HG02623 (cell line): ENCODE results near the gene CD300LF.

Source experiments
- ATAC-seq: cut with Tn5 transposase; IDR thresholded peaks from one replicate; pipeline ENCODE4 v1.9.1; 2021; ENCODE audit warnings: moderate library complexity; ENCODE audit not compliant: unreplicated experiment

CD300LF gene

DNA sequence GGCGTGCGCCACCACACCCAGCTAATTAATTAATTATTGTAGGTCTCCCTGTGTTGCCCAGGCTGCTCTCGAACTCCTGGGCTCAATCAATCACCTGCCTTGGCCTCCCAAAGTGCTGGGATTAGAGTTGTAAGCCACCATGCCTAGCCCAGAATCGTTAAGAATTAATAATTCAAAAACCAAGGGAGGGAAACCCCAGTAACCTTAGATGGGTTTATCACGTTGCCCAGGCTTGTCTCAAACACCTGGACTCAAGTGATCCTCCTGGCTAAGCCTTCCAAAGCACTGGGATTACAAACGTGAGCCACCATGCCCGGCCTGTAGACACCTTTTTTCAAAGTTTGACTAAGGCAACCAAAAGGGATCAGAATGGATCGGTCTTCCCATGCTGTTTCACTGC is 21.6 kb downstream of the CD300LF start:
- no peak for ATAC-seq

DNA sequence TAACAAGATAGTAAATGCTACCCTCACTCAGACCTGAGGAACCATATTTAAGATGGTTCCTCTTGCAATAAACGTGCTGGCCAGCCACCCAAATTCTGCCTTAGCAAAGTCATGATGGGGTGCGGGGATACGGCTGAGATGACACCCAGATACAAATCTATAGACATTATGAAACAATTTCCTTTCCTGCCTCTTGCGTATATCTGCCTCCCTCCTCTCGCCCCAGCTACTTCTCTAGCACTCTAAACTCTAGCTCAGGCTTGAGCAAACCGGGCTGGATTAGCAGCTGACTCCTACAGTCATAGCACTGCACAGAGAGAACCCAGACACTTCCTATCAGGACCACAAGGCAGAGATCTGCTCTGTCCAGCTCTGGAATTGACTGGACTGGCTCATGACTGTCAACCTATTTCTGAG is 22.3 kb downstream of the CD300LF start:
- no peak for ATAC-seq

DNA sequence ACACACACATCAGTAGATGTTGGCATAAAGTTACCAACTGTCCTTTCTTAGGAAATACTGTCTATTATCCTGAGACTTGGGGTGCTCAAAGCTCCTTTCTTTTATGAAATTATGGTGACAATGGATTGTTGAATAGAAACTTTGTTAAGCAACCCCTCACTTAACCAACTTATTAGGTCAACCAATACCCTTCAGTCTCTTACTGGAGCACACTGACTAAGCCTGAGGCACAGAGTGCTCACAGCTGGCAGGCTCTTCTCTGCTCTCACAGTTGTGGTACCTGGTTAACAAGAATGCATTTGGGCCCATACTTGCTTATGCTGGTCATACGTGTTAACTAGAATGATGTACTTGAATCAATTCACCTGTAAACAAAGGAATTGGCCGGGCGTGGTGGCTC is 24.8 kb downstream of the CD300LF start:
- ATAC-seq = no peak

DNA sequence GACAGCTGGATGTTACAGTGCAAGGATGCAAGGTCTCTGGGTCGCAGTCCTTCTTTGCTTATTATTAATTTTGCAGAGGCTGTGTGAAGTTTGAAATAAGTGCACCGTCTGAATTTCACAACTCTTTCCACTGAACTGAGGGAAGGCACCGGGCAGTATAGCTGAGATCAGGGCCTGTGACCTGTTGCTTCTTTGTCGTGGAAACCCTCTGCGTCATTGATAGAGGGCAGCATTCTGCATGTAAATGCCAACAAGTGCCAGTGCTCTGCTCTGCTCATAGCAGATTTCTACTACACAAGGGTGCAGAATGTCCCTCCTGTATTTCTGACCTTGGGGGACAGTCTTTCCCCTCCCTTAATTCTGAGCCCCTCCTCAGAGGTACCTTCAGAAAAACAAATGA is 26.0 kb downstream of the CD300LF start:
- ATAC-seq = no peak

DNA sequence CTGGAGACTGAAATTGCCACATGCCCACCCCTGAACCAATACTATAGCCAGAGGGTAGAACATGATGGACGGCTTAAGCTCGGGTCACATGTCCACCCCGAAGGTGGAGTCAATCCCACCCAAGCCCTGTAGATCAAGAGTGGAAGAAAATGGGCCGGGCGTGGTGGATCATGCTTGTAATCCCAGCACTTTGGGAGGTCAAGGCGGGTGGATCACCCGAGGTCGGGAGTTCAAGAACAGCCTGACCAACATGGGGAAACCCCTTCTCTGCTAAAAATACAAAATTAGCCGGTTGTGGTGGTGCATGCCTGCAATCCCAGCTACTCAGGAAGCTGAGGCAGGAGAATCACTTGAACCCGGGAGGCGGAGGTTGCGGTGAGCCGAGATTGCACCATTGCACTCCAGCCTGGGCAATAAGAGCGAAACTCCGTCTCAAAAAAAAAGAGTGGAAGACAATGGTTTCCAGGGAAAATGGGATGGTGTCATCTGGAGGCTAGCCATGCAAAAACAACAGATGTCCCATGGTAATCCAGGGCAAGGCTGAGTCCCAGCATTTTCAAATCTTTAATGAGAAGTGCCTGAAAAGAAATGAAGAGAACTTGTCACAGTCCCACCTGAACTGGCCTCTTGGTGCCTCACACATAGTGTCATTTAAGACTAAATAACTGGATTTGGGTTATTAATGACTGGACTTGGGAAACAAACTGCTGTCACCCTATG is 30.1 kb downstream of the CD300LF start:
- no peak for ATAC-seq

DNA sequence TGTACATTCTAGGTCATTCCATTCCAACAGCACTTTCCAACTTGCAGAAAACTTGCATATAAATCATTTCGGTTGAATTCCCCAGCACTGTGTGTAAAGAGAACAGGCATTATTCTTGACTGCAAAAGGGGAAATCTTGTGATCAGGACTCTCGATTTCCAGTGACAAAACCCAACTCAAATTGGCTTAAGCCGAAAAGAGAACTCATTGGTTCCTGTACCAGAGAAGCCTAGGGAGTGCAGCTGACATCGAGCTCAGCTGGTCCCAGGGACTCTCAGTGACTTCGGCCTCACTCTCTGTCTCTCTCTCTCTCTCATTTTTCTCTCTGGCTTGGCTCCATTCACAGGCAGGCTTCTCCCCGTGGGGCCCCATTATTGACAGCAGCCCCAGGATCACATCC is 30.7 kb downstream of the CD300LF start:
- ATAC-seq = no peak

DNA sequence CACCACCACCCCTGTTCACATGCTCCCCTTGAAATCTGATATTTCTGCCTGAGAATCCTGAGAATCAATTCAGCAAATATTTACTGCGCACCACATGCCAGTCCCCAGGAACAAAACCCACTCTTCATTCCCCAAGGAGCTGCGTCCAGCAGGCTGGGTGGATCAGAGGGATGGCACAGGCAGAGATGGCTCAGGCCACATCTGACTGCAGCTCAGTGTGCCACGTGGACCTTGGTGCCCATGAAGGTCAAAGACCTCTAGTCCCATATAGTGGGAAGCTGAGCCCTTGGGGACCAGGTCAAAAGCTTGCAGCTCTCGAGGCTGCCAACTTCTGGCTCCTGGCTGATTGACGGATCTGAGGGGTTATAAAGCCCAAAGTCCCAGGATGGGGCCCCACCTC is 31.8 kb downstream of the CD300LF start:
- no peak for ATAC-seq

DNA sequence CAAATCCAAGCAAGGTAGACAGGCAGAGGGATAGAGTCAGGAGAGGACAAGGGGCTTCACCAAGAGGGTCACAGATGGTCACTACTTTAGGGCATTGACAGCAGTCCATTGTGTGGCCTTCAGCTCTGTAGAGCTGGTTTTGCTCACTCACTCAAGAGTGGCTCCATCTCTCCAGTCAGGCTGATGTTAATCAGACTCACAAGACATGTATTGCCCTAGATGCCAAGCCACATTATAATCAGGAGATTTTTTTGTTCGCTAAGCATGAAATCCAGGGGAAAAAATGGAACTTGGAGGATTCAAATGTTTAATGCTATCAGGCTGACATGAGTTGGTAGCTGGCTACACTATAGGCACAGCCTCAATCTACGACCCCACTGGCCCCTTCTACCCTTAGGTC is 32.5 kb downstream of the CD300LF start:
- no peak for ATAC-seq

DNA sequence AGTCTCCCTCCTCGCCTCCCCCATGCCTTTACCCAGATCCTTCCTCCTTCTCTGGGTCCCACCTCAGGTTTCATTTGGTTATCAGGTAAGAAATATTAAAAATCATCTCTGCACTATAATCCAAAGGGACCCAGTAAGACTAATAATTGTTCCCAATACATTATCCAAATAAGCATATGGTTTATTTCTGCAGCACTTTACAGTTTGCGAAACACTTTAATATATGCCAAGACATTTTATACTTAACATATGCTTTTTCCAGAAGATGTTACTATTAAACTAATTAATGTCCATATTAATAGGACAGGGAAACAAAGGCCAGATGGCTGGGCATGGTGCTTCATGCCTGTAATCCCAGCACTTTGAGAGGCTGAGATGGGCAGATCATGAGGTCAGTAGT is 33.3 kb downstream of the CD300LF start:
- ATAC-seq = no peak

DNA sequence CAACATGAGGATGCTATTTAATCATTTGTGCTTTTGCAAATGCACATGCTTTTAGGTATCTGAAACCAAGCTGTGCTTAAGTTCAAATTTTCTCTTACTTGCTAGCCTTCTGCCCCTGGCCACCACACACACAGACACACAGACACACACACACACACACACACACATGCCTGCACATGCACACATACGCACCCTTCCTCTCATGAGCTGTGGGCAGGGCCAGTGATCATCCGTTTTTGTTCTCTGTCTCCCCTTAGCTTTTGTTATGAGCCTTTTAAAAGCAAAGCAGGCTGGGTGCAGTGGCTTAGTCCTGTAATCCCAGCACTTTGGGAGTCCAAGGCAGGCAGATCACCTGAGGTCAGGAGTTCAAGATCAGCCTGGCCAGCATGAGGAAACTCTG is 34.2 kb downstream of the CD300LF start:
- no peak for ATAC-seq

DNA sequence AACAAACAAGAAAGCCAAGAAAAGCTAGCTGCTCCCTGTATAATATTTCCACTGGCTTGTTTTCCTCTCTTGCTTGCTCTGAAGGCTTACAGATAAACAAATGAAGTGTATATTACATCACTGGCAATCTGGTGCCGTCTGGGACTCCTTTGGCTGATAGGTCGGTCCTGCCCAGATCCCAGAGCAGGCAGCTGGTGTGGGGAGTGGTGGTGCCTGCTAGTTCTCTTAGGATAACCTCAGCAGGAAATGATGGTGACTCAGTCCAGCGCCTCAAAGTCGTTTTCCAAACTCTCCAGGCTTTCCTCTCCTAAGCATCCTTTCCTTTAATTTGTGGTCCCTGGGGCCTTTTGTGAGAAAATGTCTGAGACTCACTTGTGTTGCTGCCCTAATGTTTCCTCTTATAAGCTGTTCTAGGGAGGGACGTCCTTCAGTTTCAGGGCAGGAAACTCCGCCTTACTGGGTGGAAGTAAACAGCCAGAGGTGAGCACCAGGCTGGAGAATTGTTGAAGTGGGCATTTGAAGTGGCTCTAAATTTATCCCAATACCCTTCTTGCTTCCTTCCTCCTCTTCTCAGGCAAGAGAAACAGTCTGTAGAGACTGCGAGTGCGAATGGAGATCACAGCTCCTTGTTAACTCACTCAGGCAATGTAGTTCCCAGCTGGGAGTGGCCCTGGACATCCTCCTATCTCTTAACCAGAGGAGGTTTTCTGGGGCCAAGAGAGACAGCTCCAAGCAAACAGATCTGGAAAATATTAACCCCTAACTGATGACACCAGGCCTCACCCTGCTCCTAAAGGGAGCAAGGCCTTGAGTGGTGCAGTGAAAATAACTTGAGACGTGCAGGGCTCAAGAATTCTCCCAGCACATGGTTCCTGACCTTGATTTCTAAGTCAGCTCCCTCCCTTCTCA is 34.9 kb downstream of the CD300LF start:
- ATAC-seq = no peak

DNA sequence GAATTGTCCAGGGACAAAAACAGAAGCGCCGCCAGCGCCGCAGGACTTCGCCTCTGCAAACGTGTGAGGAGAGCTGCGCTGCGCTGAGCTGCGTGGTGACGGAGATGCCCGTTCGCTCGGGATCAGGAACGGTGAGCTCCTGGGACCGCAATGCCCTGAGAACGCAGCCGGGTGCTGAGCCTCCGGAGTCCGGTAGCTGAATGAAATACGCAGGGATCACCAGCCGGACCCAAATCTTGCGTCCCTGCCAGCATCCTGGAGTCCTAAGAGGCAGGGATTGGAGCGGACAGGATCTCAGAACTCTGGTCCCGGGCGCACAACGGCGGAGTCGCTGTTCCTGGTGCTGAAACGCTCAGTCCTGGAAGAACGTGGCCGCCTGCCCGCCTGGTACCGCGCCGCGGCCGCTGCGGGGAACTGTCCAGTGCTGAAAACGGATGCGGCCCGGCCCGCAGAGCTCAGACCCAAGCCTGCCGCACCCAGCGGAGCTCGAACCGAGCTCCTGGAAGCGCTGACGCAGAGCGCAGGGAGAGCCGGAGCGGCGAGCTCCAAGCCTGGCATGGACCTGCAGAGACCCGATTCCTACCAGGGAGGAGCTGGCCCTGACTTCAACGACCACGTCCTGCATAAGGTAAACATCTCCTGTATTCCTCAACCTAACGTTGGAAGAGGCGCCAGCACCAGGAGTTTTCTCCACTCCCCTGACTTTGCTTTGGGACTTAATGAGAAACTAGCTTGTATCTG is 41.5 kb downstream of the CD300LF start:
- no peak for ATAC-seq

DNA sequence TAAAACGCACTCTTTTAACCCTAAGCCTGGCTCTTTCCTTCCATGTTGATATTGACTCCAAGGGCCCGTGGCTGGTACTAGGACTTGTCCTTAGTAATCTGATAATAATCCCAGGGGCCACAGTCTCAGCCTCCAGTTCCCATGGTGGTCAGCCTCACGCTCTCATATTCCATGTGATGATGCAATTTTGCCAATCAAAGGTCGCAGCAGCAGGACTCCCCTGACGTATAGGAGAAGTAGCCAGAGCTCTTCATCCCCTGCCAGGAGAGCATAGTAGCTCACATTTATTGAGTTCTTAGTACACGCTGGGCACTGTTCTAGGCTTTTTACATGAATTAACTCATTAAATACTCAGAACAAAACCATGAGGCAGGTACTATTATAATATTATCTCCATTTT is 42.4 kb downstream of the CD300LF start:
- no peak for ATAC-seq

DNA sequence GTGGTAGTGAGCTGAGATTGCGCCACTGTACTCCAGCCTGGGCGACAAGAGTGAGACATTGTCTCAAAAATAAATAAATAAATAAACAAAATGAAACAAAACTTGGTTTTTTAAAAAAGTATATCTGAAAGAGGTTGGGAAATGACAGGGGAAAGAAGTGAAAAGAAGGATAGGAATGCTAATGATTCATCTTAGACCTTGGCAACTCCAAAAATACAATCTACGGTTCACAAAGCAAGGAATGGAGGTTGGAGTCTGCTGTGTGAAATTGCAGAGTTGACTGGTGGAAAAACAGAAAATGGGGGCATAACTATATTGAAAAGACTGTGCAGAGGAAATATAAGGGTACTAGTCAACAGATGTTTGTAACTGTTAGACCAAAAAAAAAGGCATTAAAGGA is 49.2 kb downstream of the CD300LF start:
- ATAC-seq = no peak

DNA sequence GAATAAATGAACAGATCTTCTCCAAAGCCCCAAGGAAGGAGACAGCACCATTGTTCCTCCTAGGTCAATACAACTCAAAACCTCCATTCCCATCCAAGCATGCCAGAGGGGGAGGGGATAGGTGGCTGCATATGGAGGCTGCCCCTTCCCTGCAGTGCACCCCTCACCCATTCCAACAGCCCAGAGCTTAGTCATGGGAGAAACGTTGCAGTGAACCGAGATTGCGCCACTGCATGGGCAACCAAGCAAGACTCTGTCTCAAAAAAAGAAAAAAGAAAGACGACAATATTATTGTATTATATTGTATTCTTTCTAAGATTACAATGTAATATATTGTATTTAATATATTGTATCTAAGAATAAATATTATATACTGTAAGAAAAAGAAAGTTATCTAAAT is 52.8 kb downstream of the CD300LF start:
- ATAC-seq = no peak

DNA sequence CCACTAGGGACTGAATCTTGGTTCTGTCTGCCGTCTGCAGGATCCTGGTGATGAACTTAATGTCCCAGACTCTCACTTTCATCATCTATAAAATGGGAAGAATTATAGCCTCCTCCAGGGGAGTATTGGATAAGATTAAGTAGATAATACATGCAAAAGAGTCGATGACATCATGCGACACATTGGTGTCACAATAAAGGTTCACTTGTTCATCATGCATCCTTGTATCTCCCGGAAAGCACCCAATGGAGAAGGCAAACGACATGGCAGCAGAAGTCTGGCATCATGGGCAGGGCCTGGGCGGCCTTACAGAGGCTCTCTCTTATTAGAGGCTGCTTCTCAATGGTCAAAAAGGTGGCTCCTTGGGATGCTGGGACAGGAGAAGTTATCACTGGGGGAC is 54.1 kb downstream of the CD300LF start:
- no peak for ATAC-seq

DNA sequence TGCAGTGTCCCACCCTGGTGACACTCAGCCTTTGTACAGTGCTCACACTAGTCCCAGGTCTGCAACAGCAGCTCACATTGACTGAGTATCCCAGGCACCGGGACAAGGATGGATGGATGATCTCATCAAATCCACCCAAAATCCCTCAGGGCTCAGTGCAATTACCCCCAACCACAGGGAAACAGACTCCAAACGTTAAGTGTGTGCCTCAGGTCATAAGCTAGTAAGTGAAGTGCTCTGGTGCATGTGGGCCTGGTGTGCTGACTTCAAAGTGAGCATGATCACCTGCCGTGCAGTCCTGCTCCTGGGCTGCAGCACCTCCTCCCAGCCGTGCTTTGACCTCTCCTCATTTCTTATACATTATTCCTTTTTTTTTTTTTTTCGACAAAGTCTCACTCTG is 58.0 kb downstream of the CD300LF start:
- ATAC-seq = no peak

DNA sequence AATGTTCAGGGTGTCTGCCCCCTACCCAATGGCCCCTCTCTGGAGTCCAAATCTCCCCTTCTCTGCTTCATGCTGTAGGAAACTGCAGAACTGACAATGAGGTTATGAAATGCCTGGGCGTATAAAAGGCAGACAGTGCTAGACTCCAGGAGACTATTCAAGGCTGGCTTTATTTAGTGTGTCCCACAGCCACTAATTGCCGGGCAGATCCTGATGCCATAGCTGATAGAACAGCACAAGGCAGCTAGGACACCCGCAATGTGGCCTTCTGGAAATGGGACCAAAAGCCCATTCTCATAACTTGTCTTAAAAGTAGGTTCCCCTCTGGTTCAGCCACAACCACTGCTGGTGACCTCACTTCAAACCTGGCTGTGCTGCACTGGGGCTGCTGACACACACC is 60.7 kb downstream of the CD300LF start:
- no peak for ATAC-seq

DNA sequence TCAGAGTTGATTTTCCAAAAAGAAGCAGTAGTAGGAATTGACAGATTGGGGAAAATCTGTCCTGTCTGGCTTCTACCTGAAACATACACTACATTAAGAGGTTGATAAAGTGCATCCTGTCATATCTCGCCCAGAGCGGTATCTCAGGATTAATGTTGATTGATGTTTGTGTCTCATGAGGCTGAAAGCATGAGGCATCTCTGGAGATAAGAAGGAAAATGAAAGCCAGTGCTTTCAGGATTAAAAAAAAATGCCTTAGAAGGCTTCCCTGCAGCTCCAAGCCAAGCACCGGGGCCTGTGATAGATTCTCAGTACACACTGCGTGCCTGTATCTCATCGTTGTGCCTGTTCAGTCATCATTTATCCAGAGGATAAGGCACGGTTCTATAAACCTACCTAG is 62.8 kb downstream of the CD300LF start:
- ATAC-seq = no peak

DNA sequence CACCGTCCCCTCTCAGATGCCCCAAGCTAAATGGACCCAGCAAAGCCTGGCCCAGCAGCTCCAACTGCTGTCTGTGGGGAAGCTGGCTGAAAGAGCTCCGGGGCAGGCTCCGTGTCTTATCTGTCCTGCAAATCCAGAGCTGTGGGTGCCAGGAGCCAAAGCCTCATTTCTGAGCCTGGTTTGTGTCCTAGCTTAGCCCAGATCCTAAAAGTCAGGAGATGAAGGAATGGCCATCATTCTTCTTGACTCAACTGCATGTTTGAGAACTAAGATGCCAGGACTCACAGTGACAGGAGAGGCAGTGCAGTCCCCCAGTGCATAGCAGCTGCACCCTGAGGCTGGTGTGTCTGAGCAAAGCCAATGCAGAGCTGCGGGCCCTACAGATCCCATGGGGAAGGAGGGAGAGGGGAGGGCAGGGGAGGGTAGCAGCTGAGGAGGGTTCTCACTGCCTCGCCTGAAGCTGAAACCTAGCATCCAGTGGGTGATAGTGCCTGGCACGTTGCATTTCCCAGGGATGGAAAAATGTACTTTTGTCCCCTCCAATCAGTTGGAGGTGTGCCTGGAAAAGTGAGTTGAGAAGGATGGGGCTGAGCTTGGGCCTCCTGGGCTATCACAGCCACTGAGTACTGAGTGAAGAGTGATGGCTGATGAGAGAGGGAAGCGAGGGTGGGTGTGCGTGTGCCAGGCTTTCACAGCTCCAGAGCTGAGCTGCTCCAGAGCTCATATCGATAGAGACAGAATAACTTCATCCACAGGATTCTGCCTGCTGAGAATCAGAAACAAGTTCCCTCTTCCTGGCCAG is 64.7 kb downstream of the CD300LF start:
- ATAC-seq = no peak

DNA sequence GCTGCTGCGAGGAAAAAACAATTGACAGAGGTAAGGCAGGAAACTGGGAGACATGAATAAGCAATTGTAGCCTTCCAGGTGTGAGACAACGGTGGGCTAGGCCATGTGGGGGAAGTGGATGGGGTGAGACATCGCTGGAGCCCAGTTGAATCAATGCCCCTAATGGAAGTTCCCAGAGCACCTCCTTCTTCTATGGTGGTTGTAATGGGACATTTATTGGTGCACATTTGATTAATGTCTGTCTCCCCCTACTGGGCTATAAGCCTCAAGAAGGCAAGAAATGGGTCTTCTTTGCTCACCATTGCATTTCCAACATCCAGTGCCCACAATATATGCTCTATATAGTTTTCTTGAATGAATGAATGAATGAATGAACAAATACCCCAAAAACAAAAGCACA is 66.5 kb downstream of the CD300LF start:
- no peak for ATAC-seq
